K562 (cell line): Measurements from ENCODE around the gene TM9SF4. TPM values are rescaled to one million over a fixed set of nuclear protein-coding genes. Genes with fewer than 3 reads are reported as not detected.

Experiments used
- COPS2 ChIP-seq: fragments of 450-650 bp; conservative IDR thresholded peaks from 2 replicates; pipeline ENCODE4 v1.6.1; 2016; ENCODE audit warnings: mild to moderate bottlenecking, moderate library complexity
- CTBP1 ChIP-seq: fragments of 450-650 bp; IDR thresholded peaks from 2 replicates; pipeline ENCODE4 v1.6.1; 2016; ENCODE audit warnings: borderline replicate concordance
- GATA2 ChIP-seq: sonication (generic); formaldehyde crosslinking; IDR thresholded peaks from 2 replicates; pipeline ENCODE4 v1.4.0; 2020; ENCODE audit warnings: mild to moderate bottlenecking, missing genetic modification reagents
- MLLT1 ChIP-seq, 2 experiments: fragments of 450-650 bp; IDR thresholded peaks; 2 replicates each; pipeline ENCODE4 v1.6.1; 2016
- NR3C1 ChIP-seq: sonication (generic); formaldehyde crosslinking; IDR thresholded peaks from 2 replicates; pipeline ENCODE4 v1.8.1; 2022; ENCODE audit warnings: missing genetic modification reagents
- PML ChIP-seq: IDR thresholded peaks from 2 replicates; pipeline ENCODE4 v1.6.1; 2012; ENCODE audit warnings: low read length, inconsistent platforms
- POLR2H ChIP-seq: IDR thresholded peaks from 2 replicates; pipeline ENCODE4 v1.6.1; 2016; ENCODE audit warnings: missing genetic modification characterization, low read depth, mild to moderate bottlenecking, control low read depth, missing compliant biosample characterization, moderate library complexity
- RBM39 ChIP-seq: fragments of 200-400 bp; formaldehyde crosslinking; optimal IDR thresholded peaks from 2 replicates; pipeline ENCODE3; 2018; ENCODE audit warnings: low read depth, low read length
- RFX1 ChIP-seq: fragments of 450-650 bp; IDR thresholded peaks from 2 replicates; pipeline ENCODE4 v1.6.1; 2016; ENCODE audit warnings: mild to moderate bottlenecking, moderate library complexity
- SMARCA5 ChIP-seq: fragments of 450-650 bp; IDR thresholded peaks from 2 replicates; pipeline ENCODE4 v1.6.1; 2016
- SREBF1 ChIP-seq: fragments of 150-350 bp; IDR thresholded peaks from 2 replicates; pipeline ENCODE4 v1.6.1; 2014; ENCODE audit warnings: antibody characterized with exemption, low read depth, low read length, borderline replicate concordance
- ZBTB12 ChIP-seq: fragments of 250-450 bp; sonication (Bioruptor Pico); IDR thresholded peaks from 2 replicates; pipeline ENCODE4 v1.4.0; 2020
- ZNF253 ChIP-seq: fragments of 250-450 bp; sonication (Bioruptor Pico); conservative IDR thresholded peaks from 2 replicates; pipeline ENCODE4 v1.6.1; 2021; ENCODE audit warnings: mild to moderate bottlenecking
- ZNF696 ChIP-seq: fragments of 250-450 bp; sonication (Bioruptor Pico); conservative IDR thresholded peaks from 2 replicates; pipeline ENCODE4 v1.4.0; 2020; ENCODE audit warnings: mild to moderate bottlenecking, moderate library complexity
- polyA plus RNA-seq, 8 experiments: library from polyadenylated mRNA; depleted of rRNA in 4 of 8; stranded (reverse) in 5 of 8; unstranded in 3 of 8; fragments of >200 nt; fragmentation: Nextera tagmentation in 2 of 8; fragmentation: Illumina TruSeq in 1 of 8; extraction: Ambion mirVana in 2 of 8; extraction: Trizol in 1 of 8; gene quantifications; 2 replicates each; pipeline versions ENCODE4 v1.2.1 to v1.2.3, GENCODE V29; 2011 to 2014; ENCODE audit warnings: inconsistent platforms in 1 of 8, missing spikeins in 1 of 8
- total RNA-seq, 7 experiments: library from RNA; depleted of rRNA in 6 of 7; stranded (reverse); fragments of >200 nt in 6 of 7; fragmentation: Illumina TruSeq in 2 of 7; extraction: Trizol in 2 of 7; gene quantifications; 2 replicates each; pipeline versions ENCODE4 v1.2.1 to v1.2.3, GENCODE V29; 2011 to 2021; ENCODE audit warnings: low replicate concordance in 1 of 7
- TF ChIP-seq, protein P1 (sequence below), 2 experiments: fragments of 250-450 bp in 1 of 2; fragments of 450-650 bp in 1 of 2; sonication (Bioruptor Pico) in 1 of 2; IDR thresholded peaks; 2 replicates each; pipeline versions ENCODE4 v1.6.1 to v1.8.0; 2016 to 2021; ENCODE audit warnings: mild to moderate bottlenecking in 2 of 2, moderate library complexity in 2 of 2, missing compliant biosample characterization in 1 of 2, missing genetic modification characterization in 1 of 2
- TF ChIP-seq, protein P2 (sequence below): fragments of 450-650 bp; IDR thresholded peaks from 2 replicates; pipeline ENCODE4 v1.6.1; 2014; ENCODE audit warnings: low read depth, mild to moderate bottlenecking, moderate library complexity, borderline replicate concordance
- TF ChIP-seq, protein P3 (sequence below): fragments of 450-650 bp; conservative IDR thresholded peaks from 2 replicates; pipeline ENCODE4 v1.6.1; 2016; ENCODE audit warnings: missing genetic modification characterization, low read depth, mild to moderate bottlenecking, missing compliant biosample characterization, moderate library complexity
- TF ChIP-seq, protein P4 (sequence below): sonication (generic); formaldehyde crosslinking; IDR thresholded peaks from 2 replicates; pipeline ENCODE4 v1.8.0; 2022; ENCODE audit warnings: missing genetic modification reagents, mild to moderate bottlenecking, moderate library complexity, borderline replicate concordance
- TF ChIP-seq, protein P5 (sequence below), 2 experiments: IDR thresholded peaks; 2 replicates each; pipeline ENCODE4 v1.6.1; 2011; ENCODE audit warnings: borderline replicate concordance in 1 of 2, control low read depth in 1 of 2, low read depth in 1 of 2, low read length in 1 of 2, mild to moderate bottlenecking in 1 of 2, mixed read lengths in 1 of 2, moderate library complexity in 1 of 2; ENCODE audit not compliant: insufficient read depth in 1 of 2, insufficient read length in 1 of 2, poor library complexity in 1 of 2, severe bottlenecking in 1 of 2; ENCODE audit errors: extremely low read depth in 1 of 2

The TM9SF4 gene
- total and polyA plus RNA-seq, 9 of the 15 experiments (the other 6 are each of a cell fraction or from before 2014, with no cell fraction given): 14.5 to 46.3 (median 26.9) TPM

- TF ChIP-seq, protein P1, sequence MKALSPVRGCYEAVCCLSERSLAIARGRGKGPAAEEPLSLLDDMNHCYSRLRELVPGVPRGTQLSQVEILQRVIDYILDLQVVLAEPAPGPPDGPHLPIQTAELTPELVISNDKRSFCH (CRISPR knock-in tag; IDR thresholded peaks at IDR 0.05): no peak
- TF ChIP-seq, protein P1 (tag; IDR thresholded peaks at IDR 0.05): peak; percentile 93
- TF ChIP-seq, protein P2, sequence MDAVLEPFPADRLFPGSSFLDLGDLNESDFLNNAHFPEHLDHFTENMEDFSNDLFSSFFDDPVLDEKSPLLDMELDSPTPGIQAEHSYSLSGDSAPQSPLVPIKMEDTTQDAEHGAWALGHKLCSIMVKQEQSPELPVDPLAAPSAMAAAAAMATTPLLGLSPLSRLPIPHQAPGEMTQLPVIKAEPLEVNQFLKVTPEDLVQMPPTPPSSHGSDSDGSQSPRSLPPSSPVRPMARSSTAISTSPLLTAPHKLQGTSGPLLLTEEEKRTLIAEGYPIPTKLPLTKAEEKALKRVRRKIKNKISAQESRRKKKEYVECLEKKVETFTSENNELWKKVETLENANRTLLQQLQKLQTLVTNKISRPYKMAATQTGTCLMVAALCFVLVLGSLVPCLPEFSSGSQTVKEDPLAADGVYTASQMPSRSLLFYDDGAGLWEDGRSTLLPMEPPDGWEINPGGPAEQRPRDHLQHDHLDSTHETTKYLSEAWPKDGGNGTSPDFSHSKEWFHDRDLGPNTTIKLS: peak; percentile 98
- no peak for TF ChIP-seq SREBF1
- no peak for TF ChIP-seq ZNF253
- TF ChIP-seq, protein P3, sequence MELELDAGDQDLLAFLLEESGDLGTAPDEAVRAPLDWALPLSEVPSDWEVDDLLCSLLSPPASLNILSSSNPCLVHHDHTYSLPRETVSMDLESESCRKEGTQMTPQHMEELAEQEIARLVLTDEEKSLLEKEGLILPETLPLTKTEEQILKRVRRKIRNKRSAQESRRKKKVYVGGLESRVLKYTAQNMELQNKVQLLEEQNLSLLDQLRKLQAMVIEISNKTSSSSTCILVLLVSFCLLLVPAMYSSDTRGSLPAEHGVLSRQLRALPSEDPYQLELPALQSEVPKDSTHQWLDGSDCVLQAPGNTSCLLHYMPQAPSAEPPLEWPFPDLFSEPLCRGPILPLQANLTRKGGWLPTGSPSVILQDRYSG (tag): peak; percentile 94
- TF ChIP-seq PML: 0 out of 2 replicates have a peak, but pooled peaks have one; percentile 24
- TF ChIP-seq RBM39: no peak
- TF ChIP-seq, protein P4, sequence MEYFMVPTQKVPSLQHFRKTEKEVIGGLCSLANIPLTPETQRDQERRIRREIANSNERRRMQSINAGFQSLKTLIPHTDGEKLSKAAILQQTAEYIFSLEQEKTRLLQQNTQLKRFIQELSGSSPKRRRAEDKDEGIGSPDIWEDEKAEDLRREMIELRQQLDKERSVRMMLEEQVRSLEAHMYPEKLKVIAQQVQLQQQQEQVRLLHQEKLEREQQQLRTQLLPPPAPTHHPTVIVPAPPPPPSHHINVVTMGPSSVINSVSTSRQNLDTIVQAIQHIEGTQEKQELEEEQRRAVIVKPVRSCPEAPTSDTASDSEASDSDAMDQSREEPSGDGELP (CRISPR knock-in tag): peak; percentile 73
- TF ChIP-seq POLR2H (tag): peak; percentile 73
- no peak for TF ChIP-seq SMARCA5
- TF ChIP-seq GATA2 (CRISPR knock-in tag): peak; percentile 61
- no peak for TF ChIP-seq COPS2
- TF ChIP-seq, protein P5, sequence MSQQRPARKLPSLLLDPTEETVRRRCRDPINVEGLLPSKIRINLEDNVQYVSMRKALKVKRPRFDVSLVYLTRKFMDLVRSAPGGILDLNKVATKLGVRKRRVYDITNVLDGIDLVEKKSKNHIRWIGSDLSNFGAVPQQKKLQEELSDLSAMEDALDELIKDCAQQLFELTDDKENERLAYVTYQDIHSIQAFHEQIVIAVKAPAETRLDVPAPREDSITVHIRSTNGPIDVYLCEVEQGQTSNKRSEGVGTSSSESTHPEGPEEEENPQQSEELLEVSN (IDR thresholded peaks at IDR 0.05; ENCODE audit: borderline replicate concordance in 1 of 2, extremely low read depth in 1 of 2, insufficient read depth in 1 of 2, insufficient read length in 1 of 2, low read depth in 1 of 2, low read length in 1 of 2, poor library complexity in 1 of 2, severe bottlenecking in 1 of 2): peak in 1 of 2 experiments; percentile 42
- TF ChIP-seq ZBTB12 (CRISPR knock-in tag): peak; percentile 91
- TF ChIP-seq MLLT1 (IDR thresholded peaks at IDR 0.05): peak; percentile 10 to 92; a peak in 2 of 4 replicates
- TF ChIP-seq NR3C1 (CRISPR knock-in tag): no peak
- peak; percentile 93 for TF ChIP-seq RFX1
- no peak for TF ChIP-seq ZNF696 (CRISPR knock-in tag)
- TF ChIP-seq CTBP1: peak; percentile 28; the same call in 1 of the 2 replicates
Observed at GRCh38 chr20:32109392-32110172, at the start of gene TM9SF4 (continued).
